HCT116 (cell line): ENCODE results near the gene DRAP1. TPM values are rescaled to one million over a fixed set of nuclear protein-coding genes. Genes with fewer than 3 reads are reported as not detected.
A peak's percentile ranks its signal among the peaks of the same experiment; 100 is the strongest.

Experiments used
- ATAC-seq: fragments of 200-7000 bp; cut with Tn5 transposase; 2 replicates; pipeline ENCODE4 v1.9.1; 2020; ENCODE audit warnings: mild to moderate bottlenecking, moderate library complexity
- BruUV-seq: library from RNA; stranded (reverse); fragments of 400-500 nt; replicated peaks from 2 replicates; lab custom pipeline; 2021; lab: Mats Ljungman, UMichigan
- CTCF ChIA-PET: fragments of 300-600 bp; sonication (Branson Sonifier 250); formaldehyde crosslinking; loops from one replicate; lab custom pipeline; 2021; ENCODE audit warnings: antibody characterized with exemption; lab: Charles Lee
- POLR2A ChIA-PET: fragments of 300-600, 350-600 bp; sonication (Branson Sonifier 250); formaldehyde crosslinking; loops from one replicate; lab custom pipeline; 2021; ENCODE audit warnings: antibody characterized with exemption; lab: Charles Lee
- RAD21 ChIA-PET, 2 experiments: fragments of 300-600 bp; sonication (Branson Sonifier 250); formaldehyde crosslinking; loops; one replicate each; lab custom pipeline; 2023; ENCODE audit warnings: low total read pairs in 2 of 2; ENCODE audit not compliant: uncharacterized antibody in 2 of 2, unreplicated experiment in 2 of 2, low non-redundant PET in 1 of 2; lab: Charles Lee
- DNase-seq: peaks from one replicate; pipeline ENCODE4 v3.0.0-alpha.2; 2010; ENCODE audit warnings: low read depth, low spot score
- H2AFZ ChIP-seq: fragments of 200-600 bp; shearing (Covaris generic), sonication (generic); 2 replicates; pipeline ENCODE4 v1.6.1; 2017; ENCODE audit warnings: low read depth, mixed run types, mixed read lengths, antibody characterized with exemption, low read length; ENCODE audit not compliant: poor library complexity, severe bottlenecking
- H3K27ac ChIP-seq: 2 replicates; pipeline ENCODE4 v1.5.1; 2012; ENCODE audit warnings: low read depth, low read length
- H3K27me3 ChIP-seq: fragments of 200-600 bp; sonication (generic); 2 replicates; pipeline ENCODE4 v1.6.1; 2016; ENCODE audit warnings: mixed run types, low read length, mixed read lengths; ENCODE audit not compliant: insufficient read depth
- H3K36me3 ChIP-seq, 2 experiments: fragments of 200-500 bp in 1 of 2; fragments of 200-600 bp in 1 of 2; sonication (Bioruptor generic) in 1 of 2; sonication (generic) in 1 of 2; 2 replicates each; pipeline versions ENCODE4 v1.5.1 to v1.6.1; 2014 to 2016; ENCODE audit warnings: low read length in 2 of 2, inconsistent platforms in 1 of 2, mixed read lengths in 1 of 2, mixed run types in 1 of 2; ENCODE audit not compliant: insufficient read depth in 2 of 2, control insufficient read depth in 1 of 2
- H3K4me1 ChIP-seq, 2 experiments: fragments of 200-600 bp in 1 of 2; sonication (generic) in 1 of 2; 2 replicates each; pipeline versions ENCODE4 v1.5.1 to v1.6.1; 2012 to 2017; ENCODE audit warnings: low read length in 2 of 2, inconsistent platforms in 1 of 2, mild to moderate bottlenecking in 1 of 2, mixed read lengths in 1 of 2, mixed run types in 1 of 2, moderate library complexity in 1 of 2; ENCODE audit not compliant: insufficient read depth in 2 of 2, control insufficient read depth in 1 of 2
- H3K4me2 ChIP-seq: fragments of 200-600 bp; sonication (generic); 2 replicates; pipeline ENCODE4 v1.6.1; 2017; ENCODE audit warnings: mixed run types, low read length, mixed read lengths
- H3K4me3 ChIP-seq, 2 experiments: fragments of 200-600 bp in 1 of 2; sonication (generic) in 1 of 2; replicated peaks in 1 of 2; 2 replicates each; pipeline ENCODE4 v1.5.1; 2011 to 2016; ENCODE audit warnings: low read length in 2 of 2, control low read depth in 1 of 2, low read depth in 1 of 2, mild to moderate bottlenecking in 1 of 2, mixed read lengths in 1 of 2, mixed run types in 1 of 2
- H3K79me2 ChIP-seq: fragments of 200-600 bp; sonication (generic); 2 replicates; pipeline ENCODE4 v1.6.1; 2017; ENCODE audit warnings: mild to moderate bottlenecking, mixed run types, low read length, moderate library complexity, mixed read lengths; ENCODE audit not compliant: insufficient read depth
- H3K9ac ChIP-seq: fragments of 200-600 bp; sonication (generic); 2 replicates; pipeline ENCODE4 v1.6.1; 2016; ENCODE audit warnings: low read length, mixed read lengths
- H3K9me2 ChIP-seq: fragments of 200-600 bp; sonication (generic), shearing (Covaris generic); 2 replicates; pipeline ENCODE4 v1.6.1; 2017; ENCODE audit warnings: mixed run types, mild to moderate bottlenecking, moderate library complexity; ENCODE audit not compliant: insufficient read depth
- H3K9me3 ChIP-seq, 2 experiments: fragments of 200-500 bp in 1 of 2; fragments of 200-600 bp in 1 of 2; sonication (Bioruptor generic) in 1 of 2; sonication (generic) in 1 of 2; 2 replicates each; pipeline ENCODE4 v1.6.1; 2014 to 2017; ENCODE audit warnings: low read length in 2 of 2, mixed read lengths in 2 of 2, inconsistent platforms in 1 of 2, low read depth in 1 of 2, mild to moderate bottlenecking in 1 of 2, mixed run types in 1 of 2, moderate library complexity in 1 of 2; ENCODE audit not compliant: control insufficient read depth in 1 of 2, insufficient read depth in 1 of 2
- H4K20me1 ChIP-seq: fragments of 200-600 bp; sonication (generic), shearing (Covaris generic); 2 replicates; pipeline ENCODE4 v1.6.1; 2017; ENCODE audit warnings: mixed run types, mild to moderate bottlenecking, moderate library complexity; ENCODE audit not compliant: insufficient read depth
- EZH2 ChIP-seq: fragments of 200-600 bp; sonication (generic); IDR thresholded peaks from 2 replicates; pipeline ENCODE4 v1.6.1; 2017; ENCODE audit warnings: antibody characterized with exemption, mixed run types
- POLR2A ChIP-seq: IDR thresholded peaks from 2 replicates; pipeline ENCODE4 v1.7.0; 2011; ENCODE audit warnings: borderline replicate concordance; ENCODE audit not compliant: insufficient read depth, insufficient read length; ENCODE audit errors: extremely low read depth
- POLR2AphosphoS5 ChIP-seq: IDR thresholded peaks from 2 replicates; pipeline ENCODE4 v1.6.1; 2011; ENCODE audit warnings: mild to moderate bottlenecking, low read depth, low read length, moderate library complexity
- RAD21 ChIP-seq: IDR thresholded peaks from 2 replicates; pipeline ENCODE4 v1.6.1; 2012; ENCODE audit warnings: low read depth, mild to moderate bottlenecking
- SRF ChIP-seq: IDR thresholded peaks from 2 replicates; pipeline ENCODE4 v1.6.1; 2012; ENCODE audit warnings: low read depth
- TCF7L2 ChIP-seq: IDR thresholded peaks from 2 replicates; pipeline ENCODE4 v1.7.0; 2011; ENCODE audit warnings: borderline replicate concordance, inconsistent platforms; ENCODE audit not compliant: insufficient read depth, insufficient read length; ENCODE audit errors: extremely low read depth
- YY1 ChIP-seq: IDR thresholded peaks from 2 replicates; pipeline ENCODE4 v1.6.1; 2011; ENCODE audit warnings: low read length, low read depth, moderate library complexity, mild to moderate bottlenecking; ENCODE audit not compliant: insufficient replicate concordance; ENCODE audit errors: extremely low read depth
- ZFX ChIP-seq: fragments of 450-650 bp; IDR thresholded peaks from 2 replicates; pipeline ENCODE4 v1.6.1; 2017
- intact Hi-C: fragments of 100-400 bp; cut with micrococcal nuclease; formaldehyde crosslinking; loops from 2 replicates; pipeline ENCODE4 v1.10.0; 2022
- total RNA-seq: library from RNA; stranded (reverse); gene quantifications from one replicate; pipeline ENCODE4 v1.2.1, GENCODE V29; 2021; ENCODE audit not compliant: unreplicated experiment
- TF ChIP-seq, protein P1 (sequence below), 3 experiments: fragments of 200-600 bp in 1 of 3; sonication (generic) in 1 of 3; IDR thresholded peaks in 2 of 3; conservative IDR thresholded peaks in 1 of 3; 2 replicates each; pipeline ENCODE4 v1.5.1; 2012 to 2017; ENCODE audit warnings: low read depth in 2 of 3, low read length in 2 of 3, antibody characterized with exemption in 1 of 3, borderline replicate concordance in 1 of 3, control low read depth in 1 of 3, mild to moderate bottlenecking in 1 of 3, mixed read lengths in 1 of 3, mixed run types in 1 of 3, moderate library complexity in 1 of 3; ENCODE audit not compliant: insufficient read depth in 1 of 3

DRAP1 gene
- total RNA-seq, 1 experiment from 2014 or later: 158 TPM

DNA sequence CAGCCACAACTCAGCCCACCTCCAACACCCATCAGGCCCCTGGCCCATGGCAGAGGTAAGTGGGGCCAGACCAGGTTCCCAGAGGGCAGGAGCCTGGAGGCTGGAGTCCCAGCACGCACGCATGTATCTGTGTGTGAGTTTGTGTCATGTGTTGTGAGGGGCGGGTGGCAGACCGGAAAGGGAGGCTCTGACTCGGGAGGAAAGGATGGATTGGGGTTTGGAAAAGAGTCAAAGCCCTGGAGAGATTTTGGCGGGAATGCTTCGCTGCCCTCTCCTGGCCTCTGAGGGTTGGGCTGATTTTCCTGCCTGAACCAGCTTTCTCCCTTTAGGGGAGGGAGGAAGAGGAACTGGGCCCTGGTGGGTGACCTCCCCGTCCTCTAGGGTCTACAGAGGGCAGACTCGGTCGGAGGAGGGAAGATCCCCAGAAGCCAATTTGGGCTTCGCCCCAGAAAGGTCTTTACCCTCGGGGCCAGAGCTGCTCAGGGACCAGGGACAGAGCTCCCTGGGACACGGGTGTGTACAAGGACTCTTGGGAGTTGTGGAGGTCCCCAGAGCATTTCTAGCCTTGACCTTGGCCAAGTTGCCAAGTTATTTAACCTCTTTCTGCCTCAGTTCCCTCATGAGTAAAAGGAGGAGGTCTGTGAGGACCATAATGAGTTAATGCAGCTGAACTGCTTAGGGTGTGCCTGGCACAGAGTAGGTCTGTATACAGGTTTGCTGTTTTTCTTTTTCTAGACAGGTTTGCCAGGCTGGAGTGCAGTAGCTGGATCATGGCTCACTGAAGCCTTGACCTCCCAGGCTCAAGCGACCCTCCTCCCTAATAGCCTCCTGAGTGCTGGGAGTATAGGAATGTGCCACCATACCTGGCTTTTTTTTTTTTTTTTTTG is 7.3 kb upstream of the DRAP1 start:
- peaks cover 12% of the 10 kb centered on the region for H3K79me2 ChIP-seq
- TF ChIP-seq POLR2A: peak; percentile 52
- TF ChIP-seq EZH2: no peak
- no peak for TF ChIP-seq ZFX
- TF ChIP-seq, protein P1, sequence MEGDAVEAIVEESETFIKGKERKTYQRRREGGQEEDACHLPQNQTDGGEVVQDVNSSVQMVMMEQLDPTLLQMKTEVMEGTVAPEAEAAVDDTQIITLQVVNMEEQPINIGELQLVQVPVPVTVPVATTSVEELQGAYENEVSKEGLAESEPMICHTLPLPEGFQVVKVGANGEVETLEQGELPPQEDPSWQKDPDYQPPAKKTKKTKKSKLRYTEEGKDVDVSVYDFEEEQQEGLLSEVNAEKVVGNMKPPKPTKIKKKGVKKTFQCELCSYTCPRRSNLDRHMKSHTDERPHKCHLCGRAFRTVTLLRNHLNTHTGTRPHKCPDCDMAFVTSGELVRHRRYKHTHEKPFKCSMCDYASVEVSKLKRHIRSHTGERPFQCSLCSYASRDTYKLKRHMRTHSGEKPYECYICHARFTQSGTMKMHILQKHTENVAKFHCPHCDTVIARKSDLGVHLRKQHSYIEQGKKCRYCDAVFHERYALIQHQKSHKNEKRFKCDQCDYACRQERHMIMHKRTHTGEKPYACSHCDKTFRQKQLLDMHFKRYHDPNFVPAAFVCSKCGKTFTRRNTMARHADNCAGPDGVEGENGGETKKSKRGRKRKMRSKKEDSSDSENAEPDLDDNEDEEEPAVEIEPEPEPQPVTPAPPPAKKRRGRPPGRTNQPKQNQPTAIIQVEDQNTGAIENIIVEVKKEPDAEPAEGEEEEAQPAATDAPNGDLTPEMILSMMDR (IDR thresholded peaks at IDR 0.05 in 2 of 3, conservative IDR thresholded peaks at IDR 0.05 in 1 of 3; ENCODE audit: borderline replicate concordance in 1 of 3, insufficient read depth in 1 of 3, low read depth in 2 of 3, low read length in 2 of 3): peak in 2 of 3 experiments; percentile 40 to 44; a peak in 4 of 6 replicates
- TF ChIP-seq RAD21: no peak
- peak; percentile 4 for TF ChIP-seq TCF7L2
- peak; percentile 71 for TF ChIP-seq POLR2AphosphoS5
- peak; percentile 22 for TF ChIP-seq YY1
- no peak for TF ChIP-seq SRF
- TF ChIP-seq, all 23 proteins: peak for 5
- H3K9me3 ChIP-seq: no peaks in the 10 kb centered on the region
- no peaks in the 10 kb centered on the region for H4K20me1 ChIP-seq
- peak overlapping the region; percentile 7 to 25; a peak in 2 of 4 replicates for H3K4me3 ChIP-seq
- H3K9ac ChIP-seq: peak overlapping the region; percentile 75
- no peaks in the 10 kb centered on the region for H3K9me2 ChIP-seq
- no peaks in the 10 kb centered on the region for H3K27me3 ChIP-seq
- DNase-seq: peak; percentile 72
- peak; percentile 28 for ATAC-seq
- peak overlapping the region; percentile 75 for H3K27ac ChIP-seq
- peak overlapping the region; percentile 96 for H3K4me2 ChIP-seq
- no peak overlapping the region for H2AFZ ChIP-seq
- BruUV-seq: TSS peak; percentile 52
- ChIA-PET POLR2A (interaction anchor here (1.0 to 4.8 kb wide), 6 partner anchors 9 to 54 kb away, joined by 3 to 39 read pairs (median 8); partner anchors contain the start of genes CCDC85B, CFL1, FIBP and FOSL1), RAD21 (interaction anchor here in 1 of 2 experiments (0.7 kb wide), 1 partner anchor 24 kb away, joined by 3 read pairs; the partner anchor contains the start of gene FIBP), CTCF (interaction anchor here (2.3 to 2.9 kb wide), 2 partner anchors 19 to 23 kb away, joined by 16 to 19 read pairs; partner anchors contain the start of genes CCDC85B and FIBP)
- peaks cover 59 to 97% of the 10 kb centered on the region in 2 experiments for H3K4me1 ChIP-seq
- H3K36me3 ChIP-seq: no peaks in the 10 kb centered on the region
- intact Hi-C loops: no loop called here
